Loucy (cell line): ENCODE results near the gene TSEN15.

ENCODE experiments used
- H2AFZ ChIP-seq: fragments of 200-600 bp; sonication (generic); 2 replicates; pipeline ENCODE4 v1.6.0; 2016; ENCODE audit warnings: antibody characterized with exemption, mild to moderate bottlenecking, low read length, moderate library complexity
- H3F3A ChIP-seq: fragments of 200-600 bp; 2 replicates; pipeline ENCODE4 v1.6.0; 2016; ENCODE audit warnings: antibody characterized with exemption, low read depth, mild to moderate bottlenecking
- H3K27me3 ChIP-seq: fragments of 200-600 bp; sonication (generic); 2 replicates; pipeline ENCODE4 v1.6.1; 2014; ENCODE audit warnings: low read length, mild to moderate bottlenecking; ENCODE audit not compliant: insufficient read depth, poor library complexity, severe bottlenecking
- H3K36me3 ChIP-seq: fragments of 200-600 bp; sonication (generic); 2 replicates; pipeline ENCODE4 v1.6.1; 2016; ENCODE audit warnings: low read length; ENCODE audit not compliant: insufficient read depth
- H3K4me1 ChIP-seq: fragments of 200-600 bp; sonication (generic); 2 replicates; pipeline ENCODE4 v1.5.1; 2014; ENCODE audit warnings: low read length, mild to moderate bottlenecking; ENCODE audit not compliant: insufficient read depth, poor library complexity, severe bottlenecking
- H3K4me2 ChIP-seq: fragments of 200-600 bp; sonication (generic); 2 replicates; pipeline ENCODE4 v1.6.0; 2014; ENCODE audit warnings: antibody characterized with exemption, low read length, low read depth, mild to moderate bottlenecking; ENCODE audit not compliant: poor library complexity, severe bottlenecking
- H3K4me3 ChIP-seq: fragments of 200-600 bp; sonication (generic); 2 replicates; pipeline ENCODE4 v1.5.1; 2014; ENCODE audit warnings: low read length, mild to moderate bottlenecking, mixed read lengths; ENCODE audit not compliant: poor library complexity, severe bottlenecking
- H3K79me2 ChIP-seq: fragments of 200-600 bp; sonication (generic); 2 replicates; pipeline ENCODE4 v1.6.1; 2014; ENCODE audit warnings: low read length; ENCODE audit not compliant: insufficient read depth
- H3K9ac ChIP-seq: fragments of 200-600 bp; sonication (generic); 2 replicates; pipeline ENCODE4 v1.6.0; 2014; ENCODE audit warnings: mild to moderate bottlenecking, low read depth, low read length, moderate library complexity; ENCODE audit not compliant: poor library complexity, severe bottlenecking
- H3K9me2 ChIP-seq: fragments of 200-600 bp; sonication (generic); replicated peaks from 2 replicates; pipeline ENCODE4 v1.6.1; 2016; ENCODE audit warnings: low read depth, low read length, mixed read lengths
- H3K9me3 ChIP-seq: fragments of 200-600 bp; sonication (generic); 2 replicates; pipeline ENCODE4 v1.6.1; 2014; ENCODE audit warnings: mild to moderate bottlenecking, antibody characterized with exemption, low read length, low read depth; ENCODE audit not compliant: insufficient read depth
- H4K20me1 ChIP-seq: fragments of 200-600 bp; sonication (generic); 2 replicates; pipeline ENCODE4 v1.6.0; 2014; ENCODE audit warnings: antibody characterized with exemption, low read length, mild to moderate bottlenecking; ENCODE audit not compliant: insufficient read depth, poor library complexity, severe bottlenecking
- CTCF ChIP-seq: fragments of 200-600 bp; sonication (generic); conservative IDR thresholded peaks from 2 replicates; pipeline ENCODE4 v1.5.1; 2014; ENCODE audit warnings: mild to moderate bottlenecking, antibody characterized with exemption, low read length
- EZH2phosphoT487 ChIP-seq: fragments of 200-600 bp; IDR thresholded peaks from 2 replicates; pipeline ENCODE4 v1.6.1; 2018; ENCODE audit warnings: antibody characterized with exemption, mild to moderate bottlenecking, moderate library complexity, borderline replicate concordance

TSEN15 gene

GRCh38 chr1:184075055-184076029 lies 23.8 kb downstream of the TSEN15 start:
- Histone ChIP-seq H3K27me3 (no peaks in the 10 kb centered on the region), H3K4me1 (no peaks in the 10 kb centered on the region), H3K4me2 (no peak overlapping the region), H3K9me3 (no peaks in the 10 kb centered on the region), H3F3A (no peaks in the 10 kb centered on the region), H3K9me2 (no peaks in the 10 kb centered on the region), H3K36me3 (peaks cover 15% of the 10 kb centered on the region; the same call in 1 of the 2 replicates), H2AFZ (no peak overlapping the region), H3K79me2 (no peaks in the 10 kb centered on the region), H3K9ac (no peak overlapping the region), H3K4me3 (no peak overlapping the region), H4K20me1 (no peaks in the 10 kb centered on the region)
- TF ChIP-seq EZH2phosphoT487, result no peak
- TF ChIP-seq CTCF, result peak; percentile 82

- H3K9me2 ChIP-seq, result no peaks in the 10 kb centered on the region
- no peak overlapping the region for H3K4me3 ChIP-seq
- H2AFZ ChIP-seq, result no peak overlapping the region
- H4K20me1 ChIP-seq, result no peaks in the 10 kb centered on the region
- no peaks in the 10 kb centered on the region for H3K9me3 ChIP-seq
- H3K27me3 ChIP-seq, result no peaks in the 10 kb centered on the region
- no peaks in the 10 kb centered on the region for H3K36me3 ChIP-seq
- no peak overlapping the region for H3K9ac ChIP-seq
- H3F3A ChIP-seq, result no peaks in the 10 kb centered on the region
- no peak overlapping the region for H3K4me2 ChIP-seq
- no peaks in the 10 kb centered on the region for H3K4me1 ChIP-seq
- TF ChIP-seq CTCF, result no peak
- H3K79me2 ChIP-seq, result no peaks in the 10 kb centered on the region
These were observed 27.2 kb downstream of the TSEN15 start for GRCh38 chr1:184078564-184079249.

GRCh38 chr1:184080309-184080708 lies 28.8 kb downstream of the TSEN15 start:
- Histone ChIP-seq H3F3A (no peaks in the 10 kb centered on the region), H3K9me3 (no peaks in the 10 kb centered on the region), H3K79me2 (no peaks in the 10 kb centered on the region), H3K9me2 (no peaks in the 10 kb centered on the region), H4K20me1 (no peaks in the 10 kb centered on the region), H3K27me3 (no peaks in the 10 kb centered on the region), H3K4me1 (no peaks in the 10 kb centered on the region), H3K36me3 (no peaks in the 10 kb centered on the region), H3K4me3 (no peak overlapping the region), H2AFZ (no peak overlapping the region), H3K9ac (no peak overlapping the region), H3K4me2 (no peak overlapping the region)
- no peak for TF ChIP-seq CTCF
- TF ChIP-seq EZH2phosphoT487, result no peak
